Activated CD8-positive, alpha-beta memory T cell treated with anti-CD3 and anti-CD28 coated beads for 48 hours (primary cell): Measurements from ENCODE around the gene CHKB.

ENCODE experiments used
- DNase-seq, 3 experiments: peaks; one replicate each; pipeline ENCODE4 v3.0.0-alpha.2; 2020; ENCODE audit warnings: low read depth in 2 of 3, low spot score in 2 of 3

The CHKB gene

GRCh38 chr22:50575426-50575941, 7.2 kb downstream of the CHKB start:
- no peak for DNase-seq

GRCh38 chr22:50574383-50574755, 8.3 kb downstream of the CHKB start:
- no peak for DNase-seq

GRCh38 chr22:50573491-50574382, 8.9 kb downstream of the CHKB start:
- no peak for DNase-seq

GRCh38 chr22:50572965-50573364, 9.7 kb downstream of the CHKB start:
- no peak for DNase-seq

DNA sequence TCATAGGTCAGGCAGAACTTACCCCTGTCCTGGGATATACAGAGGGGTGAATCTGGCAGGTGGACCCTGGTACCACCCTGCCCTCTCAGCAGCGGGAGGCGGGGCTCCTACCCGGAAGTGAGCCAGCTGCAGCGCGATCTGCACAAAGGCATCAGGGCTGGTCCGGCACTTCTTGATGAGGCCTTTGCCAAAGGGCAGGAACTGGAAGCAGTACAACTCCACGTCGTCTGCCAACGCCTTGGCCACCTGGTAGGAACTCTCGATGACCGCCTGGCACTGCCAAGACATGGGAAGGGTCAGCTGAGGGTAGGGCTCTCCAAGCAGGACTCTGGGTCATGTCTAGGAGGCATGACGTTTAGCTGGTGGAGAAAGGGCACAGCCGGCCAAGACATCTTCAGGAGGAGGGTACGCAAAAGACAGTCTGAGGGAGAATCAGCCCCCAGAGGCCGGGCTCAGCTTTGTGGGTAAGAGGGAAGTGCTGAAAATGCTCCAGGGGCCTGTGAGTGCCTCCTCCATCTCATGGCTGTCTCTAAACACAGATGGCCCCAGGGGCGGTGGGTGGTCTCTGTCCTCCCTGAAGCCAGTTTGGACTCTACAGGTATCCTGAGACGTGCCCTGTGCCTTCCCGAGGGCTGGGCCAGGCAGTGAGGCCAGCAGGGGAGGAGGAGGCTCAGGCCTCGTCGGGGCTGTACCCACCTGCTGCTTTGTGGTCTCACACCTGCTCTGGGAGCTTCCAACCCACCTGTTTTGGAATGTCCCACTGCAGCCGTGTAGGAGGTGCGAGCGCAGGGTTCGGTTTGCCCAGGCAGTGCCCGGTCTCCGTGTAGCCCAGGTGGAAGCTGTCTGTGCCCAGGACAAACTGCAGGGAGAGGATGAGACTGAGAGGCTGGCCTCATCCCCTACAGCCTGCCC, 11.1 kb downstream of the CHKB start:
- no peak for DNase-seq

DNA sequence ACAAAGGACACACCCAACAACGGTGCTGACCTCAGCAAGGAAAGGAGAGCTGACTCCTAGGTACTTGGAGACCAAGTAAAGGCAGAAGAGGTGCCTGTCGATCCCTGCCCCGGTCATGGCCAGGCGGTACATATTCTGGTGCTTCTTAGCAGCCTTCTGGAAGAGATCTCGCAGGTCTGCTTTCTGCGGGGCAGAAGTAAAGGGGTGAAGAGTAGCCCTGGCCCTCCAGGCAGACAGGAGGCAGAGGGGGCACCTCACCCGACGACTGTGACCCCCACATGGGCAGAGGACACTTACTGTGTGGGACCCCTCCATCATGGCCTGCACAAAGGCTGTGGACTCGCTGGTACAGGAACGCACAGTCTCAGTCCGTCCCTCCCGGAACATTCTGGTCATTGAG, 11.8 kb downstream of the CHKB start:
- no peak for DNase-seq

DNA sequence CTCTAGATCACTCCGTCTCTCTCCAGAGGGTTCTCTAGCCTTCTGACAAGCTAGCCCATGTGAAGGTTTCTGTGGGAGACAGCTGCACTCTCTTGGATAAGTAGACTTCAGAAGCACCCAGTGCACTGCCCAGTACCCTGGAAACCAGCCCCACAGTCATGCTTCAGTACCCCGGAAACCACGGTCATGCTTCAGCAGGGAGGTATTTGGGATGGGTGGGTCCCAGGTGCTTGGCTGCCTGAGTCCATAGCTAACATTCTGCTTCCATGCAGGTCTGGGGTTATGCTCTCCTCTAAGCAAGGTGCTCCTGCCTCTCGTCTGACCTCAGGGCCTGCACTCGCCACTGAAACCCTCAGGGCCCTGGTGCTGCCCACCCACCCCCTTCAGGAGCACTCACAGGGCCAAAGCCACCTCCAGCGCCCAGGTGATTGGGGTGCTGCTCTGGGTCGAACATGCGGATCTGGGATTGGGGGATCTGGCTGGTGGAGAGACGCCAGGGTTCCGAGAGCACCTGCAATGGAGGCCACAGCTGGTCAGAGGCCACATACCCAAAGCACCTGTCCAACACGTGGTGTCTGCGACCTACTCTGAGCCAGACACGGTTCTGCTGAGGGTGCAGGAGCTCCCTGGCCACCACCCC, 12.6 kb downstream of the CHKB start:
- no peak for DNase-seq

DNA sequence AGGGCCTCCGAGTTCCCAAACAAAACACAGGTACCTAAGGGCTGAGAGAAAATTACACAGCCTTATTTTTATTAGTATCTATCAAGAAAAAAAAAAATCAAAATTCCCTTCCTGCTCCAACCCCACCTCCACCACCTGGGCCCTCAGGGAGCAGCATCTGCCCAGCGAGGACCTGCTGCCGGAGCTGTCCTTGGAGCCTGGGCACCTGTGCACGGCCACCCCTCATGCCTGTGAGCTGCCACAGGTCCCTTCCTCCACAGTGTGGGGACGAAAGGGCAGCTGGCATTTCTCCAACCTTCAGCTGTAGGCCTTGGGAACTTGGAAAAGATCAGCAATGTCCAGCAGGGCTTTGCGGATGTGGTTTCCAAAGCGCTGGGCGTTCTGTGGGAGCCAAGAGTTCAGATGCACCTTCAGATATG, 13.6 kb downstream of the CHKB start:
- no peak for DNase-seq

DNA sequence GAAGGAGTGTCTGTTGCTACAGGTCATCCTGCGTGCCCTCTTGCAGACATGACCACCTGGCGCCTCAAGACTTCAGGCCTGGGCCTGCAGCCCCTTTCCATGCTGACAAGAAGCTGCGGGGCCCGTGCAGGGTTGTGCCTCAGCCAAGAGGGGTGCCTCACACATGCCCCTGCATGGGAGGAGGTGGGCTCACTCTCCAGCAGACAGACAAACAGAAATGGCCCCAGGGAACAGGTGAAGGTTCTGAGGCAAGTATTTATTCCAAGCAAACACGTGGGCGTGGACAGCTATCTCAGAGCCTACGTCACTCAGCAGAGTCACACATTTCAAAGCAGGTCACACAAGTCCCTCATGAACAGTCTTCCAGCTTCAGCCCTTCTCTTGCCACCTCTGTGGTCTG, 14.0 kb downstream of the CHKB start:
- no peak for DNase-seq

DNA sequence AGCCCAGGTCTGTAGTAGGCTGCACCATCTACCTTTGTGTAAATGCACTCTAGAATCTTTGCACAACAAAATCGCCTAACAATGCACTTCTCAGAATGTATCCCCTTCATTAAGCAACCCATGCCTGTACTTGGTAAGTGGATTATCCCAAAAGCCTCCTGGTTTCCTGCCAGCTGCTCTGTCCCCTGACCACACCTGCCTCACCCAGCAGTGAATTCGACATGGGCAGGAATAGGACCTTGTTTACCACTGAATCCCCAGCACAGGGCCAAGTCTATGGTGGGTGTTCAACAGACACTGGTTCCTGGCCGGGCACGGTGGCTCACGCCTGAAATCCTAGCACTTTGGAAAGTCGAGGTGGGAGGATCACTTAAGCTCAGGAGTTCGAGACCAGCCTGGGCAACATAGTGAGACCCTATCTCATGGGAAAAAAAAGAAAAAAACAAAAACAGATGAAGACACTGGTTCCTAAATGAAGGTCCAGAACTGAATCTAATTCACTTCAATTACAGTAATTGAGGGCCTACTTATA, 14.9 kb downstream of the CHKB start:
- no peak for DNase-seq

GRCh38 chr22:50564289-50564688, 18.4 kb downstream of the CHKB start:
- no peak for DNase-seq

GRCh38 chr22:50563413-50564160, 19.1 kb downstream of the CHKB start:
- DNase-seq: no peak

GRCh38 chr22:50562523-50563412, 19.9 kb downstream of the CHKB start, which contains the start of gene SYCE3:
Gene SYCE3, minus strand, starts transcription at chr22:50562919. Its CDS starts 6,514 bp downstream, at chr22:50556405.
- peak; percentile 94 to 97 (median 94) for DNase-seq

GRCh38 chr22:50561401-50562358, 21.0 kb downstream of the CHKB start:
- DNase-seq: no peak

GRCh38 chr22:50560034-50560433, 22.6 kb downstream of the CHKB start:
- no peak for DNase-seq

- DNase-seq: no peak
Observed at GRCh38 chr22:50556703-50557102, 25.9 kb downstream of the CHKB start.

GRCh38 chr22:50553310-50553709, 29.3 kb downstream of the CHKB start:
- DNase-seq: no peak

DNA sequence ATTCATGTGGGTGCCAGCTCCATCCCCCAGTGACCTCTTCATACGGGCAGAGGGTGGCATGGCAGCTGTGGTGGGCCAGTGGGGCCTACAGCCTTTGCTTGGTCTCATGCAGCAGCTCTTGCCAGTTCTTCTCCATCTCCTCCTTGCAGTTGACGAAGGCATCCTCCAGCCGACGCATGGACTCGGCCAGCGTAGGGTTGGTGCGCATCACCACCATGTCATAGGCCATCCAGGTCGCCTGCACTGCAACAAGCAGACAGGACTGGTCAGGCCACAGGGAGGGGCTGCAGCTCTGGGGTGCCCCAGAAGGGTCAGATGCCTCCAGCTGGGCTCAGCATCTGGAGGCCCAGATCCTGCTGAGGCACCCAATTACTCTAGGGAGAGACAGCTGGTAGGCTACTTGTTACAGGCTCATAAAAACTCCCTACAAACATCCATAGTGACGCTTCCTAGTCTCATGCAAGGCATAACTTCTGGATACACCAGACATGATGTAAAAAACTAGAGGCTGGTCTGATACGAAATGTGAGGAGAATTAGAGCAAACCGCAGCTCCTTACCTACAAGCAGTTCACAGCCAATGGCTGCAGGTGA, 31.4 kb downstream of the CHKB start:
- DNase-seq: no peak
